ENCODE data around the gene VIL1.

DNA sequence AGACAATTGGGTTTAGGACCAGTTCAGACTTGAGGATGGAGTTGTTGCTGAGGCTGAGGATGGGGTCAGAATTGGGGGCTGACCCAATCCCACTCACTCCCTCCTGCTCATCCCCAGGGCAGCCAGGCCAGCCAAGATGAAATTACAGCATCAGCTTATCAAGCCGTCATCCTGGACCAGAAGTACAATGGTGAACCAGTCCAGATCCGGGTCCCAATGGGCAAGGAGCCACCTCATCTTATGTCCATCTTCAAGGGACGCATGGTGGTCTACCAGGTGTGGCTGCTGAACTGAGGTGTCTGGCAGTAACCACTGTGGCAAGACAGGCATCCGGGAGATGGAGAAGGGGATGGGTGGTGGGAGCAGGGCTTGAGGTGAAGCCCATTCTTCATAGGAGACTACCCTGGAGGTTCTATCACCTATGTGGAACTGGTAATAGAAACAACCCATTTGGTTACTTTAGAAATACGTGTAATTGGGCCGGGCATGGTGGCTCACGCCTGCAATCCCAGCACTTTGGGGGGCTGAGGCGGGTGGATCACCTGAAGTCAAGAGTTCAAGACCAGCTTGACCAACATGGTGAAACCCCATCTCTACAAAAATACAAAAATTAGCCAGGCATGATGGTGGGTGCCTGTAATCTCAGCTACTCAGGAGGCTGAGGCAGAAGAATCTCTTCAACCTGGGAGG is 13.9 kb downstream of the VIL1 start:
- TF ChIP-seq, protein P1, sequence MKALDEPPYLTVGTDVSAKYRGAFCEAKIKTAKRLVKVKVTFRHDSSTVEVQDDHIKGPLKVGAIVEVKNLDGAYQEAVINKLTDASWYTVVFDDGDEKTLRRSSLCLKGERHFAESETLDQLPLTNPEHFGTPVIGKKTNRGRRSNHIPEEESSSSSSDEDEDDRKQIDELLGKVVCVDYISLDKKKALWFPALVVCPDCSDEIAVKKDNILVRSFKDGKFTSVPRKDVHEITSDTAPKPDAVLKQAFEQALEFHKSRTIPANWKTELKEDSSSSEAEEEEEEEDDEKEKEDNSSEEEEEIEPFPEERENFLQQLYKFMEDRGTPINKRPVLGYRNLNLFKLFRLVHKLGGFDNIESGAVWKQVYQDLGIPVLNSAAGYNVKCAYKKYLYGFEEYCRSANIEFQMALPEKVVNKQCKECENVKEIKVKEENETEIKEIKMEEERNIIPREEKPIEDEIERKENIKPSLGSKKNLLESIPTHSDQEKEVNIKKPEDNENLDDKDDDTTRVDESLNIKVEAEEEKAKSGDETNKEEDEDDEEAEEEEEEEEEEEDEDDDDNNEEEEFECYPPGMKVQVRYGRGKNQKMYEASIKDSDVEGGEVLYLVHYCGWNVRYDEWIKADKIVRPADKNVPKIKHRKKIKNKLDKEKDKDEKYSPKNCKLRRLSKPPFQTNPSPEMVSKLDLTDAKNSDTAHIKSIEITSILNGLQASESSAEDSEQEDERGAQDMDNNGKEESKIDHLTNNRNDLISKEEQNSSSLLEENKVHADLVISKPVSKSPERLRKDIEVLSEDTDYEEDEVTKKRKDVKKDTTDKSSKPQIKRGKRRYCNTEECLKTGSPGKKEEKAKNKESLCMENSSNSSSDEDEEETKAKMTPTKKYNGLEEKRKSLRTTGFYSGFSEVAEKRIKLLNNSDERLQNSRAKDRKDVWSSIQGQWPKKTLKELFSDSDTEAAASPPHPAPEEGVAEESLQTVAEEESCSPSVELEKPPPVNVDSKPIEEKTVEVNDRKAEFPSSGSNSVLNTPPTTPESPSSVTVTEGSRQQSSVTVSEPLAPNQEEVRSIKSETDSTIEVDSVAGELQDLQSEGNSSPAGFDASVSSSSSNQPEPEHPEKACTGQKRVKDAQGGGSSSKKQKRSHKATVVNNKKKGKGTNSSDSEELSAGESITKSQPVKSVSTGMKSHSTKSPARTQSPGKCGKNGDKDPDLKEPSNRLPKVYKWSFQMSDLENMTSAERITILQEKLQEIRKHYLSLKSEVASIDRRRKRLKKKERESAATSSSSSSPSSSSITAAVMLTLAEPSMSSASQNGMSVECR (CRISPR knock-in tag; IDR thresholded peaks at IDR 0.05; ENCODE audit: borderline replicate concordance): no peak
- TF ChIP-seq, protein P2, sequence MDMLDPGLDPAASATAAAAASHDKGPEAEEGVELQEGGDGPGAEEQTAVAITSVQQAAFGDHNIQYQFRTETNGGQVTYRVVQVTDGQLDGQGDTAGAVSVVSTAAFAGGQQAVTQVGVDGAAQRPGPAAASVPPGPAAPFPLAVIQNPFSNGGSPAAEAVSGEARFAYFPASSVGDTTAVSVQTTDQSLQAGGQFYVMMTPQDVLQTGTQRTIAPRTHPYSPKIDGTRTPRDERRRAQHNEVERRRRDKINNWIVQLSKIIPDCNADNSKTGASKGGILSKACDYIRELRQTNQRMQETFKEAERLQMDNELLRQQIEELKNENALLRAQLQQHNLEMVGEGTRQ (CRISPR knock-in tag; IDR thresholded peaks at IDR 0.05): no peak
- no peak for TF ChIP-seq CBFB (CRISPR knock-in tag; IDR thresholded peaks at IDR 0.05; ENCODE audit: low read depth)
- TF ChIP-seq ETV6 (CRISPR knock-in tag; IDR thresholded peaks at IDR 0.05): no peak
- TF ChIP-seq, protein P3, sequence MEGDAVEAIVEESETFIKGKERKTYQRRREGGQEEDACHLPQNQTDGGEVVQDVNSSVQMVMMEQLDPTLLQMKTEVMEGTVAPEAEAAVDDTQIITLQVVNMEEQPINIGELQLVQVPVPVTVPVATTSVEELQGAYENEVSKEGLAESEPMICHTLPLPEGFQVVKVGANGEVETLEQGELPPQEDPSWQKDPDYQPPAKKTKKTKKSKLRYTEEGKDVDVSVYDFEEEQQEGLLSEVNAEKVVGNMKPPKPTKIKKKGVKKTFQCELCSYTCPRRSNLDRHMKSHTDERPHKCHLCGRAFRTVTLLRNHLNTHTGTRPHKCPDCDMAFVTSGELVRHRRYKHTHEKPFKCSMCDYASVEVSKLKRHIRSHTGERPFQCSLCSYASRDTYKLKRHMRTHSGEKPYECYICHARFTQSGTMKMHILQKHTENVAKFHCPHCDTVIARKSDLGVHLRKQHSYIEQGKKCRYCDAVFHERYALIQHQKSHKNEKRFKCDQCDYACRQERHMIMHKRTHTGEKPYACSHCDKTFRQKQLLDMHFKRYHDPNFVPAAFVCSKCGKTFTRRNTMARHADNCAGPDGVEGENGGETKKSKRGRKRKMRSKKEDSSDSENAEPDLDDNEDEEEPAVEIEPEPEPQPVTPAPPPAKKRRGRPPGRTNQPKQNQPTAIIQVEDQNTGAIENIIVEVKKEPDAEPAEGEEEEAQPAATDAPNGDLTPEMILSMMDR (IDR thresholded peaks at IDR 0.05): no peak
- TF ChIP-seq, protein P4, sequence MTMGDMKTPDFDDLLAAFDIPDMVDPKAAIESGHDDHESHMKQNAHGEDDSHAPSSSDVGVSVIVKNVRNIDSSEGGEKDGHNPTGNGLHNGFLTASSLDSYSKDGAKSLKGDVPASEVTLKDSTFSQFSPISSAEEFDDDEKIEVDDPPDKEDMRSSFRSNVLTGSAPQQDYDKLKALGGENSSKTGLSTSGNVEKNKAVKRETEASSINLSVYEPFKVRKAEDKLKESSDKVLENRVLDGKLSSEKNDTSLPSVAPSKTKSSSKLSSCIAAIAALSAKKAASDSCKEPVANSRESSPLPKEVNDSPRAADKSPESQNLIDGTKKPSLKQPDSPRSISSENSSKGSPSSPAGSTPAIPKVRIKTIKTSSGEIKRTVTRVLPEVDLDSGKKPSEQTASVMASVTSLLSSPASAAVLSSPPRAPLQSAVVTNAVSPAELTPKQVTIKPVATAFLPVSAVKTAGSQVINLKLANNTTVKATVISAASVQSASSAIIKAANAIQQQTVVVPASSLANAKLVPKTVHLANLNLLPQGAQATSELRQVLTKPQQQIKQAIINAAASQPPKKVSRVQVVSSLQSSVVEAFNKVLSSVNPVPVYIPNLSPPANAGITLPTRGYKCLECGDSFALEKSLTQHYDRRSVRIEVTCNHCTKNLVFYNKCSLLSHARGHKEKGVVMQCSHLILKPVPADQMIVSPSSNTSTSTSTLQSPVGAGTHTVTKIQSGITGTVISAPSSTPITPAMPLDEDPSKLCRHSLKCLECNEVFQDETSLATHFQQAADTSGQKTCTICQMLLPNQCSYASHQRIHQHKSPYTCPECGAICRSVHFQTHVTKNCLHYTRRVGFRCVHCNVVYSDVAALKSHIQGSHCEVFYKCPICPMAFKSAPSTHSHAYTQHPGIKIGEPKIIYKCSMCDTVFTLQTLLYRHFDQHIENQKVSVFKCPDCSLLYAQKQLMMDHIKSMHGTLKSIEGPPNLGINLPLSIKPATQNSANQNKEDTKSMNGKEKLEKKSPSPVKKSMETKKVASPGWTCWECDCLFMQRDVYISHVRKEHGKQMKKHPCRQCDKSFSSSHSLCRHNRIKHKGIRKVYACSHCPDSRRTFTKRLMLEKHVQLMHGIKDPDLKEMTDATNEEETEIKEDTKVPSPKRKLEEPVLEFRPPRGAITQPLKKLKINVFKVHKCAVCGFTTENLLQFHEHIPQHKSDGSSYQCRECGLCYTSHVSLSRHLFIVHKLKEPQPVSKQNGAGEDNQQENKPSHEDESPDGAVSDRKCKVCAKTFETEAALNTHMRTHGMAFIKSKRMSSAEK (CRISPR knock-in tag; IDR thresholded peaks at IDR 0.05; ENCODE audit: borderline replicate concordance): no peak
- TF ChIP-seq, protein P5, sequence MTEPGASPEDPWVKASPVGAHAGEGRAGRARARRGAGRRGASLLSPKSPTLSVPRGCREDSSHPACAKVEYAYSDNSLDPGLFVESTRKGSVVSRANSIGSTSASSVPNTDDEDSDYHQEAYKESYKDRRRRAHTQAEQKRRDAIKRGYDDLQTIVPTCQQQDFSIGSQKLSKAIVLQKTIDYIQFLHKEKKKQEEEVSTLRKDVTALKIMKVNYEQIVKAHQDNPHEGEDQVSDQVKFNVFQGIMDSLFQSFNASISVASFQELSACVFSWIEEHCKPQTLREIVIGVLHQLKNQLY (CRISPR knock-in tag; IDR thresholded peaks at IDR 0.05): no peak
- TF ChIP-seq FOXJ3 (CRISPR knock-in tag; IDR thresholded peaks at IDR 0.05; ENCODE audit: borderline replicate concordance): no peak
- TF ChIP-seq, protein P6, sequence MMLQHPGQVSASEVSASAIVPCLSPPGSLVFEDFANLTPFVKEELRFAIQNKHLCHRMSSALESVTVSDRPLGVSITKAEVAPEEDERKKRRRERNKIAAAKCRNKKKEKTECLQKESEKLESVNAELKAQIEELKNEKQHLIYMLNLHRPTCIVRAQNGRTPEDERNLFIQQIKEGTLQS (CRISPR knock-in tag; conservative IDR thresholded peaks at IDR 0.05): no peak
- TF ChIP-seq ESRRA (CRISPR knock-in tag; IDR thresholded peaks at IDR 0.05; ENCODE audit: borderline replicate concordance): no peak
- no peak for TF ChIP-seq TEAD4 (CRISPR knock-in tag; IDR thresholded peaks at IDR 0.05)
- TF ChIP-seq KAT7 (CRISPR knock-in tag; IDR thresholded peaks at IDR 0.05; ENCODE audit: borderline replicate concordance): no peak
- no peak for TF ChIP-seq CREM (CRISPR knock-in tag; IDR thresholded peaks at IDR 0.05)
- TF ChIP-seq, protein P7, sequence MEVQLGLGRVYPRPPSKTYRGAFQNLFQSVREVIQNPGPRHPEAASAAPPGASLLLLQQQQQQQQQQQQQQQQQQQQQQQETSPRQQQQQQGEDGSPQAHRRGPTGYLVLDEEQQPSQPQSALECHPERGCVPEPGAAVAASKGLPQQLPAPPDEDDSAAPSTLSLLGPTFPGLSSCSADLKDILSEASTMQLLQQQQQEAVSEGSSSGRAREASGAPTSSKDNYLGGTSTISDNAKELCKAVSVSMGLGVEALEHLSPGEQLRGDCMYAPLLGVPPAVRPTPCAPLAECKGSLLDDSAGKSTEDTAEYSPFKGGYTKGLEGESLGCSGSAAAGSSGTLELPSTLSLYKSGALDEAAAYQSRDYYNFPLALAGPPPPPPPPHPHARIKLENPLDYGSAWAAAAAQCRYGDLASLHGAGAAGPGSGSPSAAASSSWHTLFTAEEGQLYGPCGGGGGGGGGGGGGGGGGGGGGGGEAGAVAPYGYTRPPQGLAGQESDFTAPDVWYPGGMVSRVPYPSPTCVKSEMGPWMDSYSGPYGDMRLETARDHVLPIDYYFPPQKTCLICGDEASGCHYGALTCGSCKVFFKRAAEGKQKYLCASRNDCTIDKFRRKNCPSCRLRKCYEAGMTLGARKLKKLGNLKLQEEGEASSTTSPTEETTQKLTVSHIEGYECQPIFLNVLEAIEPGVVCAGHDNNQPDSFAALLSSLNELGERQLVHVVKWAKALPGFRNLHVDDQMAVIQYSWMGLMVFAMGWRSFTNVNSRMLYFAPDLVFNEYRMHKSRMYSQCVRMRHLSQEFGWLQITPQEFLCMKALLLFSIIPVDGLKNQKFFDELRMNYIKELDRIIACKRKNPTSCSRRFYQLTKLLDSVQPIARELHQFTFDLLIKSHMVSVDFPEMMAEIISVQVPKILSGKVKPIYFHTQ (CRISPR knock-in tag; IDR thresholded peaks at IDR 0.05): no peak
